GM12864 (cell line): ENCODE measurements around the gene OPCML.

Experiments
- DNase-seq: peaks from one replicate; pipeline ENCODE4 v3.0.0-alpha.2; 2011; ENCODE audit warnings: low read depth
- H3K4me3 ChIP-seq: 2 replicates; pipeline ENCODE4 v1.5.1; 2011; ENCODE audit warnings: mild to moderate bottlenecking, low read depth, low read length, control low read depth
- CTCF ChIP-seq: IDR thresholded peaks from 2 replicates; pipeline ENCODE4 v1.5.1; 2011; ENCODE audit warnings: low read depth, mild to moderate bottlenecking, moderate library complexity, low read length, control low read depth, inconsistent platforms; ENCODE audit errors: missing control alignments

The OPCML gene

GRCh38 chr11:132988411-132988810, 543.9 kb downstream of the OPCML start:
- TF ChIP-seq CTCF: no peak
- DNase-seq: no peak
- H3K4me3 ChIP-seq: no peak overlapping the region

GRCh38 chr11:132987936-132988335, 544.4 kb downstream of the OPCML start:
- no peak overlapping the region for H3K4me3 ChIP-seq
- DNase-seq: no peak
- TF ChIP-seq CTCF: no peak

- no peak for TF ChIP-seq CTCF
- H3K4me3 ChIP-seq: no peak overlapping the region
- no peak for DNase-seq
Observed at GRCh38 chr11:132983641-132983978, 548.7 kb downstream of the OPCML start.

- TF ChIP-seq CTCF: no peak
- DNase-seq: no peak
- no peak overlapping the region for H3K4me3 ChIP-seq
Observed at GRCh38 chr11:132982772-132983640, 549.3 kb downstream of the OPCML start.

GRCh38 chr11:132981131-132981956, 551.0 kb downstream of the OPCML start:
- TF ChIP-seq CTCF: no peak
- DNase-seq: no peak
- no peak overlapping the region for H3K4me3 ChIP-seq

- no peak overlapping the region for H3K4me3 ChIP-seq
- no peak for TF ChIP-seq CTCF
- no peak for DNase-seq
Observed at GRCh38 chr11:132980670-132981069, 551.6 kb downstream of the OPCML start.
